ENCODE measurements around the gene AP5S1. TPM values are rescaled to one million over a fixed set of nuclear protein-coding genes. Genes with fewer than 3 reads are reported as not detected.

The AP5S1 gene
- total and polyA plus RNA-seq, 9 of the 15 experiments (the other 6 are each of a cell fraction or from before 2014, with no cell fraction given): 2.6 to 8.8 (median 4.4) TPM

- TF ChIP-seq FOXK2 (conservative IDR thresholded peaks at IDR 0.05 in 1 of 2, IDR thresholded peaks at IDR 0.05 in 1 of 2; ENCODE audit: low read depth in 2 of 2) (0 out of 4 replicates have a peak, but pooled peaks of 1 of the 2 experiments have one; percentile 30), MAX (CRISPR knock-in tag; IDR thresholded peaks at IDR 0.05) (peak; percentile 74), KAT7 (CRISPR knock-in tag; IDR thresholded peaks at IDR 0.05; ENCODE audit: borderline replicate concordance) (no peak), UBTF (IDR thresholded peaks at IDR 0.05; ENCODE audit: borderline replicate concordance in 1 of 2, low read depth in 2 of 2, low read length in 2 of 2) (0 out of 4 replicates have a peak, but pooled peaks of 1 of the 2 experiments have one; percentile 45), NBN (IDR thresholded peaks at IDR 0.05; ENCODE audit: low read depth) (0 out of 2 replicates have a peak, but pooled peaks have one; percentile 51), CBFB (CRISPR knock-in tag; IDR thresholded peaks at IDR 0.05) (0 out of 2 replicates have a peak, but pooled peaks have one; percentile 9), YY1 (IDR thresholded peaks at IDR 0.05; ENCODE audit: borderline replicate concordance in 1 of 3, control insufficient read depth in 1 of 3, extremely low read depth in 1 of 3, insufficient read depth in 3 of 3, insufficient read length in 1 of 3, insufficient replicate concordance in 2 of 3, low read depth in 1 of 3, low read length in 2 of 3) (peak in 1 of 3 experiments; percentile 24), ZNF449 (CRISPR knock-in tag; IDR thresholded peaks at IDR 0.05) (no peak), MYC (IDR thresholded peaks at IDR 0.05; ENCODE audit: low read depth, low read length) (peak; percentile 70; the same call in 1 of the 2 replicates), MYC (CRISPR knock-in tag; IDR thresholded peaks at IDR 0.05; ENCODE audit: borderline replicate concordance, low read depth) (no peak)
Observed at GRCh38 chr20:3818155-3819151, 1.9 kb upstream of the AP5S1 start (continued).

All from K562 (cell line).